ENCODE results near the gene LRWD1. TPM values are rescaled to one million over a fixed set of nuclear protein-coding genes. Genes with fewer than 3 reads are reported as not detected.
"Not testable (repeated sequence)": the region's sequence is repeated elsewhere in the genome, so short reads cannot be mapped to it uniquely, and the experiment has no call there.

LRWD1 gene
- total RNA-seq, 1 donor from 2014 or later: 27.1 TPM

DNA sequence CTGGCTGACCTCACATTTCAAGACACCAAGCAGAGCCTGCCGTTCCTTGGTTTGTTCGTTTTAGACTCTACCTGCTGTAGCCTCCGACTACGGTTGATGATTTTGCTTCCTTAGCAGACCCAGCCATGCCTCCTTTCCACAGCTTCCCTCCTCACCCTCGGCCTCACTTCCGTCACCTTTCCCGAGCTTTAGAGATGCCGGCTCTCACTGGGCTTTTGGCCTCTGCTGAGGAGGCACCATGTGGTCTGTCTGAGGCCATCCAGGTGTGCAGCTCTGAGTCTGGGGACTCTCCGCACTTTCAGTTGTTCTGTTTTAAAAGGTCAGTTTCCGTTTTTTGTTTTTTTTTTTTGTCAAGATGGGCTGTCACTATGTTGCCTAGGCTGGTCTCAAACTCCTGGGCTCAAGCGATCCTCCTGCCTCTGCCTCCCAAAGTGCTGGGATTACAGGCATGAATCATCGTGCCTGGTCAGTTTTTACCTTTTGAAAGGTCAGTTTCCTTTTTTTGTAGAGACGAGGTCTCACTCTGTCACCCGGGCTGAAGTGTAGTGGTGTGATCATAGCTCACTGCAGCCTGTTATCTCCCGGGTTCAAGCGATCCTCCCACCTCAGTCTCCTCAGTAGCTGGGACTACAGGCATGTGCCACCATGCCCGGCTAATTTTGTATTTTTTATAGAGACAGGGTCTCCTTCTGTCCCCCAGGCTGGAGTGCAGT, 19.7 kb upstream of the LRWD1 start:
- no peak for DNase-seq (ENCODE audit: low read depth, low spot score)

DNA sequence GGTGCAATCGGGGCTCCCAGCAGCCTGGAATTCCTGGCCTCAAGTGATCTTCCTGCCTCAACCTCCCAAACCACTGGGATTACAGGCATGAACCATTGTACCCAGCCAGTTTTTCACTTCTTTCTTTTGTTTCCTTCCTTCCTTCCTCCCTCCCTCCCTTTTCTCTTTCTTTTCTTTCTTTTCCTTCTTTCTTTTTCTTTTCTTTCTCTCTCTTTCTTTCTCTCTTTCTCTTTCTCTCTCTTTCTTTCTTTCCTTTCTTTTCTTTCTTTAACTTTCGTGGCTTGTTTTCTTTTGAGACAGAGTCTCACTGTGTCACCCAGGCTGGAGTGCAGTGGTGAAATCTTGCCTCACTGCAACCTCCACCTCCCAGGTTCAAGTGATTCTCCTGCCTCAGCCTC, 19.1 kb upstream of the LRWD1 start:
- DNase-seq (ENCODE audit: low read depth, low spot score): no peak

DNA sequence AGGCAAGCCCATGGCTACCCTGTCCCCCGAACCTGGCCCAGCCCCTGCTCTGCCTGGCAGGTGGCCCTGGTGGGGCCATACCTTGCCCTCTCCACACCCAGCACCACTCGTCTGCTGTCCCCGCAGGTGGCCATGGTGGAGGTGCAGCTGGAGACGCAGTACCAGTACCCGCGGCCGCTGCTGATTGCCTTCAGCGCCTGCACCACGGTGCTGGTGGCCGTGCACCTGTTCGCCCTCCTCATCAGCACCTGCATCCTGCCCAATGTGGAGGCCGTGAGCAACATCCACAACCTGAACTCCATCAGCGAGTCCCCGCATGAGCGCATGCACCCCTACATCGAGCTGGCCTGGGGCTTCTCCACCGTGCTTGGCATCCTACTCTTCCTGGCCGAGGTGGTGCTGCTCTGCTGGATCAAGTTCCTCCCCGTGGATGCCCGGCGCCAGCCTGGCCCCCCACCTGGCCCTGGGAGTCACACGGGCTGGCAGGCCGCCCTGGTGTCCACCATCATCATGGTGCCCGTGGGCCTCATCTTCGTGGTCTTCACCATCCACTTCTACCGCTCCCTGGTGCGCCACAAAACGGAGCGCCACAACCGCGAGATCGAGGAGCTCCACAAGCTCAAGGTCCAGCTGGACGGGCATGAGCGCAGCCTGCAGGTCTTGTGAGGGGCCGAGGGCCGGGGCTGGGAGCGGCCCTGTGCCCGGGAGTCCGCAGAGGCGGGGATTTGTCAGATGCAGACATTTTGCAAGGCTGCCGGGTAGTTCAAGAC, 18.2 kb upstream of the LRWD1 start:
- DNase-seq (ENCODE audit: low read depth, low spot score): no peak

DNA sequence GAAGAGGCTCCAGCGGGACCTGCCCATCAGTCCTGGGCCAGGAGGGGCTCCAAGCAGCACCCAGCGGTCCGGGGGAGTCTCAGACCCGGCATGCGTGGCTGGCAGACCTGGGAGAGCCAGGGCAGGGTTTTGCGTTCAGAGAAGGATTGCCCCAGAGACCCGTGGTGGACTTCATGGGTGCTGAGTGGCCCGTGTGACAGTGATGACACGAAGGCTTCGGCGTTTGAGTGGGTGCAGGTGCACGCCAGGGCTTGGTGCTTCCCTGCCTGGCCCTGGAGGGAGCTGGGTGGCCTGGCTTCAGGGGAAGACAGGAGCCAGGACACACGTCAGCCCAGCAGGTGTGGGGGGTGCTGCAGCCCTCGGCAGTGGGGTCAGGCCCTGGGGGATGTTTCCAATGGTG, 17.5 kb upstream of the LRWD1 start:
- DNase-seq (ENCODE audit: low read depth, low spot score): no peak

DNA sequence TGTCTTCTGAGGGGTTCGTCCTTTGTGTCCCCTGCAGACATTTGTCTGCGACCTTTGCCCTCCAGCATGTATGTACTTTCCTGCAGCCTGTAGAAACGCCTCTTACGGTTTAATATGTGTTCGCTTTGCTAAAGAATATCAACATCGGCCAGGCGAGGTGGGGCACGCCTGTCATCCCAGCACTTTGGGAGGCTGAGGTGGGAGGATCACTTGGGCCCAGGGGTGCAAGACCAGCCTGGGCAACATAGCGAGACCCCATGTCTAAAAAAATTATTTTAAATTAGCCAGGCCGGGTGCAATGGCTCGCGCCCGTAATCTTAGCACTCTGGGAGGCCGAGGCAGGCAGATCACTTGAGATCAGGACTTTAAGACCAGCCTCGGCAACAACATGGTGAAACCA, 15.6 kb upstream of the LRWD1 start:
- DNase-seq (ENCODE audit: low read depth, low spot score): no peak

DNA sequence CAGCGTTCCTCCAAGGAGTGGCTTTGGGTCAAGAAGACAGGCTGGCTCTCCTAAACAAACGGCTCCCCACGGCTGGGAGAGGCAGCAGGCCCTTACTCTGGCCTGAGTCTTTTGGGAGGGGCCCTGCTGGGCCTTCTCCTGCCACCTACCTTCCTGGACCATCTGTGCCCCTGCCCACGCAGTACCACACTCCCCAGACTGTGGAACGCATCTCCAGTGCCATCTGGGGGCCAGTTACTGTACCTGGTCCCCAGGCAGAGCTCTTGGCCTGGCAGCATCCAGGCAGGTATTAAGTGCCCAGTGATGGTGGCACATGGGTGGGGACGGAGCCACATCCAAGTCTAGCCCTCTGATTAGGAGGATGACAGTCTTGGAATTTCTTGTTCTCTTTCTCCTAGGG, 14.5 kb upstream of the LRWD1 start:
- no peak for DNase-seq (ENCODE audit: low read depth, low spot score)

DNA sequence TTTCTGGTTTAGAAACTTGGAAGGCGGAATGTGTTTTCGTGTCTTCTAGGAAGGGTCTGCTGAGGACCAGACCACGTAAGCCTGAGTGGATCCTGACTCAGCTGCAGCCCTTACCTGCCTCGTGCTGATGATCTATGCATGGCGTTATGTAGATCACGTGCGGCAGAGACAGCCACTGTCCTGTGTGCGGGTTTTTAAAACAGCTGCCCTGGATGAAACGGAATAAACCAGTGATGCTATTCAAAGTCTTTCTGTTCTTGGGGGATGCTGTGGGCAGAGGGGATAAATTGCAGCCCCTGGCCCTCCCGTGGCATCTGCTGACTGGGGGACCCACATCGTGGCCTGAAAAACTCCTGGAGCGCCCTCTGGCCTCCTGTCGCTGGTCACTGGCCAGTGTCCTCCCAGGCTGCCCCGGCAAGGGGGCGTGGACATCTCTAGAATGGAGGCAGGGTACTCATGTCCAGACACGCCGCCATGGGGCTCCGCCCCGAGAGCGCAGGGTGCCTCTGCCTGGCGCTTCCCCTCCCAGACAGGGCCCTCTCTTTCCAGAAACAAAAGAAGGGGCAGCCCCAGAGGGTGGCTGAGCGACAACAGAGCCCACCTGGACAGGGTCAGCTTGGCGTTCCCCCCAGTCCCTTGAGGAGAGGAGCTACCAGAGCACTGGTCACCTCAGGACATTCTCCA, 13.3 kb upstream of the LRWD1 start:
- no peak for DNase-seq (ENCODE audit: low read depth, low spot score)

DNA sequence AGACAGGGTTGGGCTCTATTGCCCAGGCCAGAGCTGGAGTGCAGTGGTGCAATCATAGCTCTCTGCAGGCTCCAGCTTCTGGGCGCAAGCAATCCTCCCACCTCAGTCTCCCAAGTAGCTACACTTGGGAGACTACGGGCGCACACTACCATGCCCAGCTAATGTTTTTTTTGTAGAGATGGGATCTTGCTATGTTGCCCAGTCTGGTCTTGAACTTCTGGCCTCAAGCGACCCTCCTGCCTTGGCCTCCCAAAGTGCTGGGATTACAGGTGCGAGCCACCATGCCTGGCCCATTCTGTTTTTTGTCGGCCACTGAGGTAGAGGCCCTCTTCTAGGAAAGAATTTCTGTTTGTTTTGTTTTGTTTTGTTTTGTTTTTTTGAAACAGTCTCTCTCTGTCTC, 12.3 kb upstream of the LRWD1 start:
- no peak for DNase-seq (ENCODE audit: low read depth, low spot score)

DNA sequence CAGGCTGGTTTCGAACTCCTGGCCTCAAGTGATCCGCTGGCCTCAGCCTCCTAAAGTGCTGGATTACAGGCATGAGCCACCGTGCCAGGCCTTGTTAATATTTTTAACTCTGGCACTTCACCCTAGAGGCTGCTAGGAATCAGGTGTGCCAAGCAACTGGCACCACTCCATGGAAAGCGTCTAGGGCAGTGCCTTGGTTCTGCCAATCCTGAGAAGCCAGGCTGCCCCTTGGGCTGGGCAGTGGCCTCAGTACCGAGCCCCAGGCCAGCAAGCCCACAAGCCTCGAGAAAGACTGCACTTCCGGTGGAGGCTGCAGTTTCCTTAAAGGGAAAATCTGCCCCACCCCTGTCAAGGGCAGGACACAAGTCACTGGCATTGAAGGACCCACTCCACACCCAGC, 11.5 kb upstream of the LRWD1 start:
- no peak for DNase-seq (ENCODE audit: low read depth, low spot score)

DNA sequence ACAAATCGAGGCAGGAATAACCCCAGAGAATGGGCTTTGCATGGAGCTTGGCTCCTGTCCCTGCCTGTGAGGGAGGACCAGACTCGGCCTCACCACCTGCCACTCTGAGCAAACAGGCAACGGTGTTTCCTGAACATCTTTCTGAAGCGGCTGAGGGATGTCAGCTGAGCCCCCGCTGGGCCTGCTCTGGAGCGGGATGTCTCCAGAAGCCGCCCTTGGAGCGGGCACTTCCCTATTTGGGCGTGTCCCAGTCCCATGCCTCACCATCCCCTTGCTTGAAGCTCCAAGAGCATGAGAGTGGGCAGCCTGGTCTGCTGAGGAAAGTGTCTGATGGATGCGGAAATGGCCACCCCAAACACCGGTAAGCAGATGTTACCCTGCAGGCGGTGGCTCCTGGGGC, 10.3 kb upstream of the LRWD1 start:
- DNase-seq (ENCODE audit: low read depth, low spot score): no peak

DNA sequence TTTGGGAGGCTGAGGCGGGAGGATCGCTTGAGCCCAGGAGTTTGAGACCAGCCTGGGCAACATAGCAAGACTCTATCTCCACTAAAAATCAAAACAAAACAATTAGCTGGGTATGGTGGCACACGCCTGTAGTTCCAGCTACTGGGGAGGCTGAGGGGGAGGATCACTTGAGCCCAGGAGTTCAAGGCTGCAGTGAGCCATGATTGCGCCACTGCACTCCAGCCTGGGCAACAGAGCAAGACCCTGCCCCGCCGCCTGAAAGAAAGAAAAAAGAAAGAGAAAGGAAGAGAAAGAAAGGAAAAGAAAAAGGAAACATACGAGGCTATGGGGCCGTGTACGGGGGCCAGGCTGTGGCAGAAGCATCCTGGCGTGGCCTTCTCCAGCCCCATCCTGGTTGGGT, 9.9 kb upstream of the LRWD1 start:
- not testable (repeated sequence) for DNase-seq (ENCODE audit: low read depth, low spot score)

DNA sequence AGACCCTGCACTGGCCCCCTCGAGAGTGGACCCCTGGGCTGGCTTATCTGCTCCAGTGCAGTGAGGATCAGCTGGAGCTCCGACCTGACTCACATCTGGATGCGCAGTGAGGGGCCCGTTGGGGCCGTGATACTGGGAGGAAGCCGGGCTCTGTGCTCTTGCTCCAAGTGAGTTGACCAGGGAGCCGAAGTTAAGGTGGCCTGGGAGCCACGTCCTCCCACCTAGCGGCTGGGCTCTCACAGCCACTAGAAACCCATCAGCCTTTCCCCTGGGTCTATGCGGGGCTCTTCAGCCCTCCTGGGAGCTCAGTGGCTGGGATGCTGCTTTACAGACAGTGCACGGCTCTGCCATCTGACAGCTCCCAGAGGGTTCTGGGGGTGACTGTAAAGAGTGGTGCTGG, 9.2 kb upstream of the LRWD1 start:
- DNase-seq (ENCODE audit: low read depth, low spot score): no peak

DNA sequence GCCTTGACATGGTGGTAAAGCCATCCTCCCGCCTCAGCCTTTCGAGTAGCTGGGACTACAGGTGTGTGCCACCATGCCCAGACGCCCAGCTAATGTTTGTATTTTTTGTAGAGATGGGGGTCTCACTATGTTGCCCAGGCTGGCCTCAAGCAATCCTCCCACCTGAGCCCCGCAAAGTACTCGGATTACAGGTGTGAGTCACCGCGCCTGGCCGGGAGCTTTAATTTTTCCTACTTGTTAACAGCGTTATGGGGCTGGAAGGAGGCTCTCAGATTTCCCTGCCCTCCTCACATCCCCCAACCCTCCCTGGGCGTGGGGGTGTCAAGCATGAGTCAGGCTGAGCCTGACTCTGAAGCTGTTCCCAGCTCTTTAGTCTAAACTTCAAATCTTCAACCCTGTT, 8.5 kb upstream of the LRWD1 start:
- DNase-seq (ENCODE audit: low read depth, low spot score): no peak

DNA sequence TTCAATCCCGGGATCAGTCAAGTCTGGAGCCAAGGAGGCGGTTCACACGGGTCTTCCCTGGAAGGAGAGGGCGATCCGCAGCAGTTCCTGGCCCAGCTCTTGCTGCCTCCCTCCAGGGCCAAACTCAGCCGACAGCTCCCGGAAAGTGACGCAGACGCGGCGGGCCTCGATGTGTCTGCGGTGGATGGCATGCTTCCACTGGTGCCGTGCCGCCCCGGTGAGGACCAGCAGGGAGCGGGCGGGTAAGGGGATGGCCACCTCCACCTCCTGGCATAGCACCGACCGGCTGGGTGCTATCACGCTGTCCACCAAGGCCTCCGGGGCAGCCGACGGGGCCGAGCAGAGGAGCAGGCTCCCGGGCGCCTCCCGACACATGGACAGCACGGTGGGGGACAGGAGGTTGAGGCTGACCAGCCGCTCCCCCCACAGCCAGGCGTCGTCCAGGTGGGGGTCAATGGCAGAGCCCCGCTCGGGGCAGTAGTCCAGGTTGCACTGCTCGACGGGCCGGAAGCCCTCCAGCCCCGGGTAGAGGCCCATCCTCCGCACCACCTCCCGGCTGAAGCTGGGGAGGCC, 7.3 kb upstream of the LRWD1 start:
- no peak for DNase-seq (ENCODE audit: low read depth, low spot score)

DNA sequence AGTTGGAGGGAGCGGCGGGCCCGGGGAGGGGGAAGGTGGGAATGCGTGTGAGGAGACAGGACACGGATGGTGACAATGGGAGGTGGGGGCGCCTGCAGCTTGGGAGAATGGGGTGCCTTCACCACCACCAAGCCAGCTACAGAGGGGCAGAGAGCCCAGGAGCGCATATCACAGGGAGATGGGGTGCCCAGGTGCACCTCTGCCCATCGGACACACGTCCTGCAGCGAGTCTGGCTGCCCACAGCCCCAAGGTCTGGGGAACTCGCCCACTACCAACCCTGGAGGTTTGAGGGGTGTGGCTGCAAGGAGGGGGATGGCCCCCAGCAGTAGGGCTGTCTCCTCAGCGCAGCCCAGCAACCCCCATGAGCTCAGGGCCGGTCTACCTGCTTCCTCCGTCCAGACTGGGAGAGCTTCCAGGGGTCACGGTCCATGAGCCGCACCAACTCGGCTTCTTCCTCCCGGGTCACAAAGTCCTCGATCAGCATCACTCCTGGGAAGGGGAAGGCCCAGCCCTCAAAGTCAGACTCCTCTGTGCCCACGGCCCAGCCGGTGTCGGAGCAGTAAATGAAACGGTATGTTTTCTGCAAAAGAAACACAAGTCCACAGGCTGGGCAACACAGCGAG, 5.5 kb upstream of the LRWD1 start:
- no peak for DNase-seq (ENCODE audit: low read depth, low spot score)

DNA sequence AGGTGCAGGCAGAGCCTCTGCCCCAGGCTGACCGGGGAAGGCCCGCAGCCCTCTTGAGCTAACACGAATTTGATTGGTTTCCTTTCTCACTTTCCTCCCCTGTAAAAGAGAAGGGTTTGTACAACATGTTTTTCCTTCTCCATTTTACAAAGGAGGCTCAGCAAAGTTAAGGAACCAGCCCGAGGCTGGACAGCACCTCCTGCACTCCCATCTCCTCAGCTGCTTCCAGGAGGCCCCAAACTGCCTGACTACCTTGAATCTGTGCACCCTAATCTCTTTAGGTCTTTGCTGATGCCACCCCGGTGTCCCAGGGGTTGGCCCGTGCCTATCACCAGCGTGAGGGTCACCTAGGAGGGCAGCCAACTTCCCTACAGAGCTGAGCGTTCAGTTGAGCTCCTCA, 4.3 kb upstream of the LRWD1 start:
- no peak for DNase-seq (ENCODE audit: low read depth, low spot score)

DNA sequence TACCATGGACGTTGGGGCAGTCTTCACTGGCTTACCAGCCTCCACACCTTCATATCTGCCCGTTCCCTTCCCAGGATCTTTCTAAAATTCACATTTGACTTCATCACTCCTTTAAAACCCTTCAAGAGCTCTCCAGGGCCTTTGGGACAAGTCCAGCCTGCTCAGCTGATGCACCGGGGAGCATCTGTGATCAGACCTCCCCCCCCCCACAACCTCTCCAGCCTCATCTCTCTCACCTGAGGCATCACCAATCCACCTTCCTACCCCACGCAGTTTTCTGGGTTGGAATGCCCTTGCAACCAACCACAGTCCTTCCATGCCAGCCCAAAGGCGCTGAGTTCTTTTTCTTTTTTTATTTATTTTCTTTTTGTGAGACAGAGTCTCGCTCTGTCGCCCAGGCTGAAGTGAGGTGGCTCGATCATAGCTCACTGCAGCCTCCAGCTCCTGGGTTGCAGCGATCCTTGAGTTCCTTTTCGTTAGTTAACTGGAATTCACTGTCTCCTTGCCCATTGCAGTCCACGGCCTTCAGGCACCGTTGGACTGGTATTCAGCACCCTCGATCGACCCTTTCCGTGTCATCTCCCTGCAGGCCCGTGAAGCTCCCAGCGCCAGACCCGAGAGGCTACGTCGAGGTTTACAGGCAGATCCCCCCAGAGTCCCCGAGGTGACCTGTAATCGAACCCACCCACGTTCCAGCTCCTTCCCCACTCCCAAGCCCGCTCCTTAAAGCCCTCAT, 775 bp upstream of the LRWD1 start:
- DNase-seq (ENCODE audit: low read depth, low spot score): no peak

DNA sequence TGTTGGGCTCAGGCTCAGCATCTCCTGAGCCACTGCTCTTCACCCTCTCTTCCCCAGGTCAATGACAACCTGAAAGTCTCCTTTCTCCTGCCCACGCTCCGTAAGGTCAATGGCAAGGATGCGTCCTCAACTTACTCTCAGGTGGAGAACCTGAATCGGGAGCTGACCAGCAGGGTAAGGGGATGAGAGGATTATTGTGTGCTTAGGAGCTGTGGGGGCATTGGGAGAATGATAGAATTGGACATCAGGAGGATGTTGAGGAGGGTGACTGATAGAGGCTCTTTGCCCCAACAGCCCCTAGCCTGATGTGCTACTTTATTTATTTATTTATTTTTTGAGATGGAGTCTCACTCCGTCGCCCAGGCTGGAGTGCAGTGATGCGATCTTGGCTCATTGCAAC, 1.3 kb downstream of the LRWD1 start:
- DNase-seq (ENCODE audit: low read depth, low spot score): no peak

DNA sequence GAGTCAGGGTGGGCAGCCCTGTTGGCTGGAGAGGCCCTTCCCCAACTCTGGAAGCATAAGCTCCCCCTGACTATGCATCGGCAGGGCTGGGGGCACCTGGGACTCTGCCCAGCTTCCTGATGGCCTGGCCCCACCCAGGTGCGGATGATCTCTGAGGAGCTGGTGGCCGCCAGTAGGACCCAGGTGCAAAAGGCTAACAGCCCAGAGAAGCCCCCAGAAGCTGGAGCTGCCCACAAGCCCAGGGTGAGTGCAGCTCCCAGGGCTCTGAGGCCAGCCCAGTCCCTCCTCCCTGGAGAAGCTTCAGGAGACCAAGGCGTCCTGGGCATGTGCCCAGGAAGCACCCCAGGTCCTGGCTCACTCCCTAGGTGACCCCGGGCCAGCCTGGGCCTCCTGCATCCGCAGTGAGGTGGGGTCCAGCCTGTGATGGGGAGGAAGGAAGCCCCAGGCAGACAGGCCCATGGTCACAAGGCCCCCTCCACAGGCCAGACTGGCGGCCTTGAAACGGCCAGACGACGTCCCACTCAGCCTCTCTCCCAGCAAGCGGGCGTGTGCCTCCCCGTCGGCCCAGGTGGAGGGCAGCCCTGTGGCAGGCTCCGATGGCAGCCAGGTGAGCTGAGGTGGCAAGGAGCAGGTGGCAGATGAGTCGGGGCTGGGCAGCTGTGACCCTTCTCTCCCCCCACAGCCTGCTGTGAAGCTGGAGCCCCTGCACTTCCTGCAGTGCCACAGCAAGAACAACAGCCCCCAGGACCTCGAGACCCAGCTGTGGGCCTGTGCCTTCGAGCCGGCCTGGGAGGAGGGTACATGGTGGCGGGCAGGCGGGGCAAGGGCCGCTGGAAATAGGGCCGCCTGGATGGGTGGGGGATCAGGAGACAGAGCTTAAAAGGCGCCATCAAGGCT, 3.0 kb downstream of the LRWD1 start:
- no peak for DNase-seq (ENCODE audit: low read depth, low spot score)

Measured in pulmonary artery endothelial cell (primary cell).